ENCODE measurements around the gene TBX18. TPM values are rescaled to one million over a fixed set of nuclear protein-coding genes. Genes with fewer than 3 reads are reported as not detected.

The TBX18 gene
- total and polyA plus RNA-seq, 9 of the 15 experiments (the other 6 are each of a cell fraction or from before 2014, with no cell fraction given) = 4.0 to 36.1 (median 20.7) TPM

DNA sequence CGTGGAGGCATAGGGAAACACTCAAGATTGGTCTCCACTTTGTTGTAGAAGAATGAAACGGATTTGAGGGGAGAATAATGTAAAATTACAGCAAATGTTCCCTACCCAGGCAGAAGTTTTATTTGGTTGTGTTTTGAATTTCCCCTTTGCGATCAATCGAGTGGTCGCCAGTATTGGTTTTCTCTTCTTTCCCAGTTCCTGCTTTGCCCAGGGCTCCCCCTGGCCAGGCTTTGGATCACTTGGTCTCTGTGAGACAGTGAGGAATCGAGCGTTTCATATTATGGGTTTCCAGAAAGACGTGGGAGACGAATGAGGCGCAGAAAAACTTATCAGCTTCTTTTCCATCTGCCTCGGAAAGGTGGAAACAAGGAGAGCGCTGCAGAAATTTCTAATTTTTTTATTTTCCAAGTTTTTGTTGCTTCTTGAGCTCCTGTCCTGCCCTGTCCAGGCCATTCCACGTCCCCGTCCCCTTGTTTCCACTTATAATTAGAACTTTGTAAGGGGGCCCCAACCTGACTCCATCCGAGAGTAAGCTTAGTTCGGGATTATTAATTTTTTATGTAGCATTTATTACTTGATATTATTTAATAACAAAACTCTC, 7.5 kb upstream of the TBX18 start:
- H3K9me1 ChIP-seq (ENCODE audit: control insufficient read depth, insufficient read depth, low read length) = no peaks in the 10 kb centered on the region
- POLR2A ChIA-PET = interaction anchor here (0.8 kb wide), 1 partner anchor 9 kb away, joined by 3 read pairs; no protein-coding TSS in a partner anchor
- CTCF ChIA-PET (ENCODE audit: low intra/inter-chr PET ratio) = interaction anchor here (0.7 kb wide), 1 partner anchor 133 kb away, joined by 5 read pairs; no protein-coding TSS in a partner anchor
- H2AFZ ChIP-seq (ENCODE audit: low read depth, low read length) = no peak overlapping the region
- BruUV-seq (replicated peaks) = no TSS peak
- in situ Hi-C loops (cut with MboI) (loop anchor here (25.0 kb wide), 2 partner anchors 885 to 1915 kb away; no protein-coding TSS in a partner anchor), intact Hi-C loops (cut with micrococcal nuclease) (loop anchor here (10.0 kb wide), 1 partner anchor 193 kb away; no protein-coding TSS in a partner anchor)
- H4K20me1 ChIP-seq (replicated peaks; ENCODE audit: control insufficient read depth, insufficient read depth, low read length) = no peaks in the 10 kb centered on the region
- no peak overlapping the region for H3K4me2 ChIP-seq (ENCODE audit: insufficient read depth, low read length)
- H3K4me3 ChIP-seq = no peak overlapping the region
- DNase-seq (ENCODE audit: extremely low read depth in 1 of 4, low spot score in 3 of 4) = no peak
- H3K79me2 ChIP-seq (ENCODE audit: control insufficient read depth, insufficient read depth, low read length) = no peaks in the 10 kb centered on the region
- H3K27ac ChIP-seq (ENCODE audit: extremely low read depth, low read depth, low read length) = no peak overlapping the region
- WGBS (ENCODE audit: insufficient coverage, low coverage, missing lambda C conversion rate) = 76% methylated on average over 13 of the region's 16 CpGs
- H3K9me3 ChIP-seq (replicated peaks; ENCODE audit: control insufficient read depth, insufficient read depth, low read depth, low read length) = no peaks in the 10 kb centered on the region
- no peak for FAIRE-seq
- ATAC-seq = no peak
- no peak overlapping the region for H3K9ac ChIP-seq (ENCODE audit: insufficient read depth in 1 of 2, low read depth in 2 of 2, low read length in 2 of 2)
- no peaks in the 10 kb centered on the region for H3K36me3 ChIP-seq (ENCODE audit: control insufficient read depth, insufficient read depth, low read length)
- H3K27me3 ChIP-seq (ENCODE audit: control insufficient read depth in 2 of 2, insufficient read depth in 2 of 2, low read length in 2 of 2) = no peaks in the 10 kb centered on the region; a peak in 1 of 5 replicates
- H3K4me1 ChIP-seq (replicated peaks in 1 of 2; ENCODE audit: control insufficient read depth in 2 of 2, insufficient read depth in 2 of 2, low read length in 2 of 2) = peaks cover 3 to 22% of the 10 kb centered on the region in 2 experiments; a peak in 2 of 5 replicates
- TF ChIP-seq SMAD3 (CRISPR knock-in tag; conservative IDR thresholded peaks at IDR 0.05) = no peak
- no peak for TF ChIP-seq PHF20 (IDR thresholded peaks at IDR 0.05; ENCODE audit: partially characterized antibody)
- TF ChIP-seq, protein P1, sequence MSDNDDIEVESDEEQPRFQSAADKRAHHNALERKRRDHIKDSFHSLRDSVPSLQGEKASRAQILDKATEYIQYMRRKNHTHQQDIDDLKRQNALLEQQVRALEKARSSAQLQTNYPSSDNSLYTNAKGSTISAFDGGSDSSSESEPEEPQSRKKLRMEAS (CRISPR knock-in tag; IDR thresholded peaks at IDR 0.05) = no peak
- no peak for TF ChIP-seq LCOR (CRISPR knock-in tag; IDR thresholded peaks at IDR 0.05)
- TF ChIP-seq SIN3B (IDR thresholded peaks at IDR 0.05; ENCODE audit: low read depth) = no peak
- no peak for TF ChIP-seq ZNF77 (CRISPR knock-in tag; IDR thresholded peaks at IDR 0.05)
- TF ChIP-seq, protein P2, sequence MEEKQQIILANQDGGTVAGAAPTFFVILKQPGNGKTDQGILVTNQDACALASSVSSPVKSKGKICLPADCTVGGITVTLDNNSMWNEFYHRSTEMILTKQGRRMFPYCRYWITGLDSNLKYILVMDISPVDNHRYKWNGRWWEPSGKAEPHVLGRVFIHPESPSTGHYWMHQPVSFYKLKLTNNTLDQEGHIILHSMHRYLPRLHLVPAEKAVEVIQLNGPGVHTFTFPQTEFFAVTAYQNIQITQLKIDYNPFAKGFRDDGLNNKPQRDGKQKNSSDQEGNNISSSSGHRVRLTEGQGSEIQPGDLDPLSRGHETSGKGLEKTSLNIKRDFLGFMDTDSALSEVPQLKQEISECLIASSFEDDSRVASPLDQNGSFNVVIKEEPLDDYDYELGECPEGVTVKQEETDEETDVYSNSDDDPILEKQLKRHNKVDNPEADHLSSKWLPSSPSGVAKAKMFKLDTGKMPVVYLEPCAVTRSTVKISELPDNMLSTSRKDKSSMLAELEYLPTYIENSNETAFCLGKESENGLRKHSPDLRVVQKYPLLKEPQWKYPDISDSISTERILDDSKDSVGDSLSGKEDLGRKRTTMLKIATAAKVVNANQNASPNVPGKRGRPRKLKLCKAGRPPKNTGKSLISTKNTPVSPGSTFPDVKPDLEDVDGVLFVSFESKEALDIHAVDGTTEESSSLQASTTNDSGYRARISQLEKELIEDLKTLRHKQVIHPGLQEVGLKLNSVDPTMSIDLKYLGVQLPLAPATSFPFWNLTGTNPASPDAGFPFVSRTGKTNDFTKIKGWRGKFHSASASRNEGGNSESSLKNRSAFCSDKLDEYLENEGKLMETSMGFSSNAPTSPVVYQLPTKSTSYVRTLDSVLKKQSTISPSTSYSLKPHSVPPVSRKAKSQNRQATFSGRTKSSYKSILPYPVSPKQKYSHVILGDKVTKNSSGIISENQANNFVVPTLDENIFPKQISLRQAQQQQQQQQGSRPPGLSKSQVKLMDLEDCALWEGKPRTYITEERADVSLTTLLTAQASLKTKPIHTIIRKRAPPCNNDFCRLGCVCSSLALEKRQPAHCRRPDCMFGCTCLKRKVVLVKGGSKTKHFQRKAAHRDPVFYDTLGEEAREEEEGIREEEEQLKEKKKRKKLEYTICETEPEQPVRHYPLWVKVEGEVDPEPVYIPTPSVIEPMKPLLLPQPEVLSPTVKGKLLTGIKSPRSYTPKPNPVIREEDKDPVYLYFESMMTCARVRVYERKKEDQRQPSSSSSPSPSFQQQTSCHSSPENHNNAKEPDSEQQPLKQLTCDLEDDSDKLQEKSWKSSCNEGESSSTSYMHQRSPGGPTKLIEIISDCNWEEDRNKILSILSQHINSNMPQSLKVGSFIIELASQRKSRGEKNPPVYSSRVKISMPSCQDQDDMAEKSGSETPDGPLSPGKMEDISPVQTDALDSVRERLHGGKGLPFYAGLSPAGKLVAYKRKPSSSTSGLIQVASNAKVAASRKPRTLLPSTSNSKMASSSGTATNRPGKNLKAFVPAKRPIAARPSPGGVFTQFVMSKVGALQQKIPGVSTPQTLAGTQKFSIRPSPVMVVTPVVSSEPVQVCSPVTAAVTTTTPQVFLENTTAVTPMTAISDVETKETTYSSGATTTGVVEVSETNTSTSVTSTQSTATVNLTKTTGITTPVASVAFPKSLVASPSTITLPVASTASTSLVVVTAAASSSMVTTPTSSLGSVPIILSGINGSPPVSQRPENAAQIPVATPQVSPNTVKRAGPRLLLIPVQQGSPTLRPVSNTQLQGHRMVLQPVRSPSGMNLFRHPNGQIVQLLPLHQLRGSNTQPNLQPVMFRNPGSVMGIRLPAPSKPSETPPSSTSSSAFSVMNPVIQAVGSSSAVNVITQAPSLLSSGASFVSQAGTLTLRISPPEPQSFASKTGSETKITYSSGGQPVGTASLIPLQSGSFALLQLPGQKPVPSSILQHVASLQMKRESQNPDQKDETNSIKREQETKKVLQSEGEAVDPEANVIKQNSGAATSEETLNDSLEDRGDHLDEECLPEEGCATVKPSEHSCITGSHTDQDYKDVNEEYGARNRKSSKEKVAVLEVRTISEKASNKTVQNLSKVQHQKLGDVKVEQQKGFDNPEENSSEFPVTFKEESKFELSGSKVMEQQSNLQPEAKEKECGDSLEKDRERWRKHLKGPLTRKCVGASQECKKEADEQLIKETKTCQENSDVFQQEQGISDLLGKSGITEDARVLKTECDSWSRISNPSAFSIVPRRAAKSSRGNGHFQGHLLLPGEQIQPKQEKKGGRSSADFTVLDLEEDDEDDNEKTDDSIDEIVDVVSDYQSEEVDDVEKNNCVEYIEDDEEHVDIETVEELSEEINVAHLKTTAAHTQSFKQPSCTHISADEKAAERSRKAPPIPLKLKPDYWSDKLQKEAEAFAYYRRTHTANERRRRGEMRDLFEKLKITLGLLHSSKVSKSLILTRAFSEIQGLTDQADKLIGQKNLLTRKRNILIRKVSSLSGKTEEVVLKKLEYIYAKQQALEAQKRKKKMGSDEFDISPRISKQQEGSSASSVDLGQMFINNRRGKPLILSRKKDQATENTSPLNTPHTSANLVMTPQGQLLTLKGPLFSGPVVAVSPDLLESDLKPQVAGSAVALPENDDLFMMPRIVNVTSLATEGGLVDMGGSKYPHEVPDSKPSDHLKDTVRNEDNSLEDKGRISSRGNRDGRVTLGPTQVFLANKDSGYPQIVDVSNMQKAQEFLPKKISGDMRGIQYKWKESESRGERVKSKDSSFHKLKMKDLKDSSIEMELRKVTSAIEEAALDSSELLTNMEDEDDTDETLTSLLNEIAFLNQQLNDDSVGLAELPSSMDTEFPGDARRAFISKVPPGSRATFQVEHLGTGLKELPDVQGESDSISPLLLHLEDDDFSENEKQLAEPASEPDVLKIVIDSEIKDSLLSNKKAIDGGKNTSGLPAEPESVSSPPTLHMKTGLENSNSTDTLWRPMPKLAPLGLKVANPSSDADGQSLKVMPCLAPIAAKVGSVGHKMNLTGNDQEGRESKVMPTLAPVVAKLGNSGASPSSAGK (IDR thresholded peaks at IDR 0.05) = no peak
- no peak for TF ChIP-seq HDAC2 (IDR thresholded peaks at IDR 0.05)
- TF ChIP-seq KAT2B (IDR thresholded peaks at IDR 0.05; ENCODE audit: low read depth, low read length) = no peak
- TF ChIP-seq MTA2 (IDR thresholded peaks at IDR 0.05; ENCODE audit: low read depth) = no peak
- TF ChIP-seq TAF1 (IDR thresholded peaks at IDR 0.05; ENCODE audit: control insufficient read depth, extremely low read depth, insufficient read depth, low read length, severe bottlenecking) = no peak
